Activated T-helper 1 cell treated with anti-CD3 and anti-CD28 coated beads, Interleukin-12 subunit alpha, Interleukin-12 subunit beta, Interleukin-2, Interleukin-4 antibody, amounts not matched to agents 30 ng/mL and 10 ng/mL and 1 ng/mL, durations not matched to agents 14 hours and 24 hours and 36 hours (primary cell): ENCODE measurements around the gene LRRC37A2. TPM values are rescaled to one million over a fixed set of nuclear protein-coding genes. Genes with fewer than 3 reads are reported as not detected.
"Not testable (repeated sequence)": the region's sequence is repeated elsewhere in the genome, so short reads cannot be mapped to it uniquely, and the experiment has no call there.

Experiments
- DNase-seq: peaks from one replicate; pipeline ENCODE4 v3.0.0; 2021; ENCODE audit warnings: low spot score
- H3K27ac Mint-ChIP-seq: one replicate; pipeline ENCODE4 v1.8.0; 2021; ENCODE audit warnings: mild to moderate bottlenecking, mixed read lengths
- H3K27me3 Mint-ChIP-seq: one replicate; pipeline ENCODE4 v1.8.0; 2022; ENCODE audit warnings: mild to moderate bottlenecking, moderate library complexity, mixed read lengths; ENCODE audit not compliant: insufficient read depth
- H3K36me3 Mint-ChIP-seq: one replicate; pipeline ENCODE4 v1.8.0; 2021; ENCODE audit warnings: low read depth, mixed read lengths
- H3K4me1 Mint-ChIP-seq: one replicate; pipeline ENCODE4 v1.8.0; 2021; ENCODE audit warnings: low read depth, mixed read lengths
- H3K4me3 Mint-ChIP-seq: one replicate; pipeline ENCODE4 v1.8.0; 2021; ENCODE audit warnings: mild to moderate bottlenecking, moderate library complexity, mixed read lengths
- H3K9me3 Mint-ChIP-seq: one replicate; pipeline ENCODE4 v1.8.0; 2021; ENCODE audit warnings: mixed read lengths
- intact Hi-C: fragments of 100-400 bp; cut with micrococcal nuclease; formaldehyde crosslinking; loops from one replicate; pipeline ENCODE4 v1.15.1; 2024
- total RNA-seq: library from RNA; stranded (reverse); gene quantifications from 2 replicates; pipeline ENCODE4 v1.2.3, GENCODE V29; 2022

Gene LRRC37A2
- total RNA-seq, 1 donor from 2014 or later, result 5.1 TPM

- H3K27ac Mint-ChIP-seq, H3K36me3 Mint-ChIP-seq, H3K9me3 Mint-ChIP-seq, H3K4me1 Mint-ChIP-seq, H3K27me3 Mint-ChIP-seq, H3K4me3 Mint-ChIP-seq, intact Hi-C loops, DNase-seq: not testable (repeated sequence)
Measured at GRCh38 chr17:46566980-46567379, 54.7 kb downstream of the LRRC37A2 start.

GRCh38 chr17:46571796-46572195, 59.5 kb downstream of the LRRC37A2 start:
- DNase-seq, H3K9me3 Mint-ChIP-seq, intact Hi-C loops, H3K36me3 Mint-ChIP-seq, H3K4me1 Mint-ChIP-seq, H3K4me3 Mint-ChIP-seq, H3K27ac Mint-ChIP-seq, H3K27me3 Mint-ChIP-seq: not testable (repeated sequence)

DNA sequence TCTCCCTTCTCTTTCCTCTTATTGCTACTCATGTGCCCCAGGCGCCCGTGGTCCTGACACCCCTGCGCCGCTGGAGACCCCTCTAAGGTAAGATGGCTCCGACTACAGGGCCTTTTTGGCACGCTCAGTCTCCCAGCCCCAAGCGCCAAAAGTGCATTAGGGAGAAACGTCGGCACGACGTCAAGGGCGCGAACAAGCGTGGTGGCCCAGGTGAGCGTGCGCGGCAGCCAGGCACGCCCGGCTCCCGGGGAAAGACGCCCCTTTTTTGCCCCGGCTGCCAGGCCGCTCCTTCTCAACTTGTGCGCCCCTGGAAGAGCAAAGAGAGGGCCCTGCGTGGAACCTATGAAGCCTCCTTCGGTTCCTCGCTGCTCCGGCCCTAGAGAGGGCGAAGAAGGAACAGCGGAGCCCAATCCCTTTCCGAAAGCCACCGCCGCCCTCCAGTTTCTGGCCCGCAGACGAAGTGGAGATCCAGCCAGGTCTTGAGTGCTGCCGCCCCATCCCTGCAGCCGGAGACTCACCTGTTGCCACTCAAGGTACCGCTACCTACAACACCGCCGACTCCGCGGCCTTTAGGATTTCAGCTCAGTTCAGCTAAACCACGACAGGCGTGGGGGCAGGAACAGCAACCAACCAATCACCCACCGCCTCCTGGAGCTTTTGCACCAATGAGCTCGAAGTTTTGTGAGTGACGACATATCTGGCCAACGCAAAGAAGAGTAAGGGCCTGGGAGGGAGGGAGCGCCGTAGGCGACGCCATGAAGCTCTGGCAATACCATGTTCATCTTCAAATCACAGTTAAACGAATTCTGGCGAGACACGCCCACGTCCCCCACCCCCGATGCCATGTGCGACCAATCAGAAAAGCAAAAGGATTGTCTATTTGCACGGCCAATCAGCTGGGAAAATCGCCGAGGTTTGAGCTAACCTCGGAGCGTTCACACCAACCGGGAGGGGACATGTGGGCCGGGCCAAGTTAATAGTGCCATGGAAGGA, 67.1 kb downstream of the LRRC37A2 start, which contains the start of gene ARL17A:
Gene ARL17A, minus strand, starts transcription at position 609 of the 993 bp plus-strand sequence. CDS start 3,369 bp downstream, outside the sequence.
- H3K4me3 Mint-ChIP-seq, H3K9me3 Mint-ChIP-seq, H3K27ac Mint-ChIP-seq, H3K36me3 Mint-ChIP-seq, H3K4me1 Mint-ChIP-seq, intact Hi-C loops, H3K27me3 Mint-ChIP-seq: not testable (repeated sequence)
- DNase-seq, result peak; percentile 80

DNA sequence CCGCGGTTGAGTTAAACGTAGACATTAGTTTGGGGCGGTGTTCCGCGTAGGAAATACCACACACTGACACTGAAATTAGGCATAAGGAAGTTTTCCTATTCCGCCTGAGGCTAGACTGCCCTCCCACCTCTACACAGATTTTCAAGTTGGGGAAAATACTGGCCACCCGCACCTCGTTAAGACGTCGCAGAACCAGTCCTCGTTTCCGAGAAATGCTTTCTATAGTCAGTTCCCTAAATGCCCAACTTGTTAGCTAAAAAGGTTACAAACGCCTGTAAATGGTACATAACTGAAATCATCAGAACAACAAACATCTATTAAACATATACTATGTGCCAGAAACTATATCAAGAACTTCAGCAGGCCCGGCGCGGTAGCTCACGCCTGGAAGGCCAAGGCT, 67.8 kb downstream of the LRRC37A2 start:
- intact Hi-C loops, H3K27me3 Mint-ChIP-seq, H3K9me3 Mint-ChIP-seq, H3K36me3 Mint-ChIP-seq, H3K4me3 Mint-ChIP-seq, H3K27ac Mint-ChIP-seq, H3K4me1 Mint-ChIP-seq, DNase-seq: not testable (repeated sequence)

- H3K9me3 Mint-ChIP-seq, H3K27me3 Mint-ChIP-seq, DNase-seq, H3K4me1 Mint-ChIP-seq, intact Hi-C loops, H3K27ac Mint-ChIP-seq, H3K36me3 Mint-ChIP-seq, H3K4me3 Mint-ChIP-seq: not testable (repeated sequence)
Measured at GRCh38 chr17:46585444-46585843, 73.2 kb downstream of the LRRC37A2 start.

DNA sequence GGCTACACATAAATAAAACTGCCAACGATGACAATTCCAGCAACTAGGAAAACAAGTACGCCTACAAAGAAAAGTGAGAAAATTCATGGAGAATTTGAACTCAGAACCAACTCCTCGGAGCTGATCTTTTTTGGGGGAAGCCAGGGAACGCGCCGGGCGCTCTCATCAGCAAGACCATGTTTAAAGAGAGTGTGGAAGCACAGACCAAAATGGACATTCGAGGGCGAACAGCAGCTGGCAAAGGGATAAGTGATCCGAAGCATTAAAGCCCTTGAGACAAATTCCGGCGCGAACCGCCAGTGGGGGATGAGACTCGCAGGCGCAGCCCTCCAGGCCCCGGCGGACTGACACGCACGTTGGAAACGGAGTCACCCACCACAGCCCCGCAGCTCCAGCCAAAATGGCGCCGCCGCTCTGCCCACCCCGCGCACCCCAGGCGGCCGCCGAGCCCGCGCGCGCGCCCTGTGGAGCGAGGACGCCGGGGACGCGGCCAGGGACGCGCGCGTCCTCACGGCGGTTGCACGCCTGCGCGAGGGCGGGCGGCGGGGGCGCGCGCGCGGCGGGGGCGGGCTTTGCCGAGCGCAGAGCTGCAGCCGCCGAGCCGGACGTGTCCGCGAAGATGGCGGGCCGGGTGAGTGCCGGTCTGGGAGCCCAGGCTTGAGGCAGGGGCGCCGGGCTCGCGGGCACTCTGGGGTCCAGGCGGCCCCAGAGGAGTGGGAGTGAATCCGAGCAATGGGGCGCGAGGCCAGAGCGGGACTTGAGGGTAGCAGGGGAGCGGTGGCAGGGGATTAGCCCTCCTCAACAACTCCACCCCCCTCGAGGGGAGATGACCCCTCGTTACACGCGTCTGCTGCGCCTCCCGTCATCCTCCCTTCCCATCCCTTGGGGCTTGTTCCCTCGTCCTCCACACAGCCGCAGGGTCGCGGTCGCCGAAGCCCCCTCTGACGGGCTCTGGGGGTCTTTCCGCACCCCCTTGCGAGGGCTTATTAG, 78.2 kb downstream of the LRRC37A2 start, which contains the start of gene NSF:
Gene NSF, plus strand, starts transcription at position 513 of the 990 bp plus-strand sequence. Its CDS starts 107 bp downstream, at position 620.
- H3K36me3 Mint-ChIP-seq, H3K9me3 Mint-ChIP-seq, H3K4me1 Mint-ChIP-seq, H3K27ac Mint-ChIP-seq, intact Hi-C loops, DNase-seq, H3K27me3 Mint-ChIP-seq, H3K4me3 Mint-ChIP-seq: not testable (repeated sequence)

DNA sequence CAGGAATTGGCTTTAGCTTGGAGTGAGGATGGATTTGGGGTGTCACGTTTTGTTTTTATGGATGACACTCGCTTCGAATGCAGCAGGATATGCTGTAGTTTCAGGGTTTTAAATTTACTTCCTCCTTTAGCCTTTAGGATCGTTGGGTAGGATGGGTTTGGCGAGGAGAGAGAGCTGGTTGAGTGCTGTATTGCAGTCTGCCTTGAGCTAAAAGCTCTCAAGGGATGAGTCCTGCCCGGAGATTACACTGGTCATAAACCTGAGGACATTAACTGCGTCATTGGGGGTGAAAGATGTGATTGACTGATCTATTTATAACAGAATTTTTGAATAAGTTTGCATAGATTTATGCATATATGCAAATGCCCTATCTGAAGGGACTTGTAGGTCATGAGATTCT, 79.1 kb downstream of the LRRC37A2 start:
- H3K4me3 Mint-ChIP-seq, intact Hi-C loops, H3K27ac Mint-ChIP-seq, H3K27me3 Mint-ChIP-seq, DNase-seq, H3K36me3 Mint-ChIP-seq, H3K4me1 Mint-ChIP-seq, H3K9me3 Mint-ChIP-seq: not testable (repeated sequence)

- H3K27ac Mint-ChIP-seq, DNase-seq, H3K9me3 Mint-ChIP-seq, H3K36me3 Mint-ChIP-seq, H3K4me1 Mint-ChIP-seq, intact Hi-C loops, H3K27me3 Mint-ChIP-seq, H3K4me3 Mint-ChIP-seq: not testable (repeated sequence)
Measured at GRCh38 chr17:46598344-46598931, 86.2 kb downstream of the LRRC37A2 start.

- H3K27ac Mint-ChIP-seq, H3K36me3 Mint-ChIP-seq, H3K4me3 Mint-ChIP-seq, H3K9me3 Mint-ChIP-seq, H3K27me3 Mint-ChIP-seq, H3K4me1 Mint-ChIP-seq, intact Hi-C loops, DNase-seq: not testable (repeated sequence)
Measured at GRCh38 chr17:46600767-46601166, 88.5 kb downstream of the LRRC37A2 start.

DNA sequence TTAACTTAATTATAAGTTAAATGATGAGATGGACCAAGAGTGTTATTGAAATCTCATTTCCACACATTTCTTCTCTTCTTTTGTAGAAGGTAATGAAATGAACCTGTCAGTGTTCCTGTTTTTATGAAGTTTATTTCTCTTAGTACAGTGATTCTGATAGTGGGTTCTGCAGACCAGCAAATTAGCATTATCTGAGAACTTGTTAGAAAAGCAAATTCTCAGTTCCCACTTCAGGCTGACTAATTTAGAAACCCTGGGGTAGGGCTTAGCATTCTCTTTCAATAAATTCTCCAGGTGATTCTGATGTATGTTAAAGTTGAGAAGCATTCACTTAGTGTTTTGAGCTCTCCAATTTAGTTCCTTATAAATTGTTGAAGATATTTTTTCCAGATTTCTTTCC, 90.9 kb downstream of the LRRC37A2 start:
- H3K36me3 Mint-ChIP-seq, DNase-seq, H3K4me3 Mint-ChIP-seq, H3K4me1 Mint-ChIP-seq, H3K27me3 Mint-ChIP-seq, H3K9me3 Mint-ChIP-seq, intact Hi-C loops, H3K27ac Mint-ChIP-seq: not testable (repeated sequence)
